HG02870 (cell line): ENCODE data around the gene ANKRD17.
"Not testable (repeated sequence)": the region's sequence is repeated elsewhere in the genome, so short reads cannot be mapped to it uniquely, and the experiment has no call there.

Experiments
- ATAC-seq: cut with Tn5 transposase; IDR thresholded peaks from one replicate; pipeline ENCODE4 v1.9.1; 2021; ENCODE audit warnings: mild to moderate bottlenecking, moderate library complexity; ENCODE audit not compliant: unreplicated experiment

Gene ANKRD17

DNA sequence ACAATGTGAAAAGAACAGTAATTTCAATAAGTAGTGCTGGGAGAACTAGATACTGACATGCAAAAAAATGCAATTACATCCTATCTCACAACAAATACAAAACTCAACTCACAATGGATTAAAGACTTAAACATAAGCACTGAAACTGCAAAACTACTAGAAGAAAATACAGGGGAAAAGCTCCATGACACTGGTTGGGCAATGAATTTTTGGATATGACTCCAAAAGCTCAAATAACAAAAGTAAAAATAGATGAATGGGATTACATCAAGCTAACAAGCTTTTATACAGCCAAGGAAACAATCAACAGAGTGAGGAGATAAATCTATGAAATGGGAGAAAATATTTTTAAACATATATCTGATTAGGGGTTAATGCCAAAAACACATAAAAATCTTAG lies 53.1 kb downstream of the ANKRD17 start:
- no peak for ATAC-seq

DNA sequence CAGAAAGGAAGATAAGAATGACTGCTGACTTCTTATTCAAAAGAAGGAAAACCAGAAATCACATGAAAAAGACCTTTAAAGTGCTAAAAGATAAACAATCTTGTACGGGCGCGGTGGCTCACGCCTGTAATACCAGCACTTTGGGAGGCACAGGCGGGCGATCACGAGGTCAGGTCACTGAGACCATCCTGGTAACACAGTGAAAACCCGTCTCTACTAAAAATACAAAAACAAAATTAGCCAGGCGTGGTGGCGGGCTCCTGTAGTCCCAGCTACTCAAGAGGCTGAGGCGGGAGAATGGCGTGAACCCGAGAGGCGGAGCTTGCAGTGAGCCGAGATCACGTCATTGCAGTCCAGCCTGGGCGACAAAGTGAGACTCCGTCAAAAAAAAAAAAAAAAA lies 54.6 kb downstream of the ANKRD17 start:
- ATAC-seq, result not testable (repeated sequence)

- ATAC-seq, result no peak
Measured at GRCh38 chr4:73197220-73197619, 61.4 kb downstream of the ANKRD17 start.

DNA sequence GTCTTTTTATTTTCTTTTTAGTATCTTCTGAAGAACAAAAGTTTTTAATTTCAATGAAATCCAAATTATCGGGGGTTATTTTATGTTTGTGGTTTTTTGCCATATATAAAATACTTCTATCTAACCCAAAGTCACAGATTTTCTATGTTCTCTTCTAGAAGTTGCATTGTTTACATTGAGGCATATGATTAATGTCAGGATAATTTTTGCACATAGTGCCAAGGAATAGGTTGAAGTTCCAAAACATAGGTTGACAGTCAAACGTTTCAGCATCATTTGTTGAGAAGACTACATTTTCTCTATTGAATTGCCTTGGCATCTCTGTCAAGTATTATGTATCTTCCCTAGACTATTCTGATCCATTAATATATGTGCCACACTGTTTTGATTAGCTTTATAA lies 64.5 kb downstream of the ANKRD17 start:
- ATAC-seq, result no peak

- ATAC-seq, result no peak
Measured at GRCh38 chr4:73193659-73194058, 64.9 kb downstream of the ANKRD17 start.

GRCh38 chr4:73193155-73193554 lies 65.4 kb downstream of the ANKRD17 start:
- ATAC-seq, result peak; percentile 83

- ATAC-seq, result no peak
Measured at GRCh38 chr4:73189274-73189810, 69.3 kb downstream of the ANKRD17 start.

- no peak for ATAC-seq
Measured at GRCh38 chr4:73187325-73187724, 71.3 kb downstream of the ANKRD17 start.

DNA sequence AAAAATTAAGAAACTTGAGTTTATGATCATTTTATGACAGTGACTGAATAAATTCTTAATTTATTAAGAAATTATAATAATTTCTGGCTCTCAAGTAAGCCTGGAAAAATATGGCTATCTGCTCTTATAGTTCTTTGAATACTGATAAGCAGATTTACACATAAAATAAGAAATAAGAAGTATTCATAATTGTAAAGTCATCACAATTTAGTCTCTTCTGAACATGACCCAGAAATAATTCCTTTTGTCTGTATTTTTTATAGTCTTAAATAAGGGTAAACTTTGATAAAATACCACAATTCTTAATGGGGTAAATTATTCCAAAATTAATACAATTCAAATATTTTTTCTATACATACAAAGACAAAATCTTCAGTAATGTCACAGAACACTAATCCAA lies 72.7 kb downstream of the ANKRD17 start:
- ATAC-seq, result no peak

DNA sequence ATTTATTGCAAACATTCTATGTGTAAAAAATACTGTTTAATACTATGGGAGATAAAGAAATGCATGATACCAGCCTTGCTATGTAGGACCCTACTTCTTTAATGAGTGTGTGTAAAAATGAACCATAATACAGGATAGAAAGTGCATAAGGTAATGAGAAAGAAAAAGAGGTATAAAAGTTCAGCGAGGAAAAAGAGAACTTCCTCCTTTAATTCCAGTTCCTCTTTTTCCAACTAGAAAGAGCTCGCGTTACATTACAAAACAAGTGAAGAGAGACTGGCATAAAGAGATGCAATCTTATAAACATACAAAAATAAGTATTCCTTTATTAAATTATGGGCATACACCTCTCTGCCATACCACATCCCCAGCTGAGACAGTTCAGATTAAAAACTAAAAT lies 77.4 kb downstream of the ANKRD17 start:
- peak; percentile 41 for ATAC-seq

DNA sequence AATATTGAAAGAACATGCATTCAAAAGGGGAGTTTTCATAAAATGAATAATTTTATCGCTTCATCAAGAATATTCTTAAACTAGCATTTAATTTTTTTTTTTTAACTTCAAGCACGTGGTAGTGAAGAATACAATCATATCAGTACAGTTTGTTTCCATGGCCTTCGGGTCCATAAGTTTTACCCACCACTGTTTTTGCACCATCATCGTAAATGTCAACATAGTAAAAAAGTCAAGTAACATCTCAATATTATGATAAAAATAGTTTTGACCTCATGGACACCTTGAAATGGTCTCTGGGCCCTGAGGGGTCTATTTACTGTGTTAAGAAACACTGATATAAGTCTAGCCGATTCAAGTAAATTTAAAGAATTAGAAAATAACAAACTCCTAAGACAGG lies 80.2 kb downstream of the ANKRD17 start:
- ATAC-seq, result no peak

DNA sequence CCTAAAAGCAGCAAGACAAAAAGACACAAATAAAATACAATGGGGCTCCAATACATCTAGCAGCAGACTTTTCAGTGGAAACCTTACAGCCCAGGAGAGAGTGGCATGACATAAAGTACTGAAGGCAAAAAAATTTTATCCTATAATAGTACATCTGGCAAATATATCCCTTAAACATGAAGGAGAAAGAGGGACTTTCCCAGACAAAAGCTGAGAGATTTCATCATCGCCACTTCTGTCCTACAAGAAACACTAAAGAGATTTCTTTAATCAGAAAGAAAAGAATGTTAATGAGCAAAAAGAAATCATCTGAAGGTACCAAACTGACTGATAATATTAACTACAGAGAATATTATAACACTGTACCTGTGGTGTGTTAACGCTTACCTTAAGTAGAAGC lies 86.4 kb downstream of the ANKRD17 start:
- no peak for ATAC-seq

GRCh38 chr4:73170518-73171198 lies 87.9 kb downstream of the ANKRD17 start:
- no peak for ATAC-seq

DNA sequence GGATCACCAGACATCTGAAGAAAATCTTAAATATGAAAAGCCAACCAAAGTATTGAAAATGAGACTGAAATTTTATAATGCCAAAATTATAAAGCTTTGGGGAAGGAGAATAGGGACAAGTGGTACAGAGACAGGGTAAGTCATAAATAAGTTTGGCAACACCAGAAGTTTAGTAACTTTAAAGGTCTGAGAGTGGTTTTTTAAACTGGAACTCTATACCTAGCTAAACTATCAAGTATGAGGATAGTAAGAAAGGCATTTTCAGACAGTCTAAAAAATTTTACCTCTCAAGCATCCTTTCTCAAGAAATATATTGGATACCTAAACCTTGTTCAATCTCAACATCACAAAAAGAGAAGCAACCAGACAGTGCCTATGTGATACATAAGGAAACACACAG lies 92.4 kb downstream of the ANKRD17 start:
- no peak for ATAC-seq

GRCh38 chr4:73161527-73162185 lies 96.9 kb downstream of the ANKRD17 start:
- ATAC-seq, result no peak

DNA sequence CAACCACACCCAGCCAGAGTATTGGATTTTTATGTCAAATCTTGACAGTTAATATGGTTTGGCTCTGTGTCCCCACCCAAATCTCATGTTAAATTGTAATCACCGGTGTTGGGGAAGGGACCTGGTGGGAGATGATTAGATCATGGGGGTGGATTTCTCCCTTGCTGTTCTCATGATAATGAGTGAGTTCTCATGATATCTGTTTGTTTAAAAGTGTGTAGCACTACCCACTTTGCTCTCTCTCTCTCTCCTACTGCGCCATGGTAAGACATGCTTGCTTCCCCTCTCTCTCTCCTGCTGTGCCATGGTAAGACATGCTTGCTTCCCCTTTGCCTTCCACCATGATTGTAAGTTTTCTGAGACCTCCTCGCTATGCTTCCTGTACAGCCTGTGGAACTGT lies 102.2 kb downstream of the ANKRD17 start:
- ATAC-seq, result no peak

DNA sequence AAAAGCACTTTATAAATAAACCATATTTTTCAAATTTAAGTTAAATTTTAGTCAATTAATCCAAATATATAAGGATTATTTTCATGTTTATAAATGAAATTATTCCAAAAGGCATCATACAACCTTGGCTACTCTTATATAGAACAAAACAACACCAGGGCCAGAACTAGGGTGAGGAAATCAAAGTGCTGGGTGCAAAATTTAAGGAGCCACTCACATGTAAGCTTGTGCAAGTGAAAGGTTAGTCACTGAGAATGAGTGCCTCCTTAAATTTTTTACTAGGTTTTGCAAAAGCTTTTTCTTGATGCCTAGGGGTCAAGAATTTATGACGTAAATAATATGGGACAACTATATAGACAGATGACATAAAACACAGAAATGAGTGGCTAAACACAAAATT lies 105.7 kb downstream of the ANKRD17 start:
- ATAC-seq, result no peak

GRCh38 chr4:73142995-73143547 lies 115.5 kb downstream of the ANKRD17 start:
- ATAC-seq, result no peak

DNA sequence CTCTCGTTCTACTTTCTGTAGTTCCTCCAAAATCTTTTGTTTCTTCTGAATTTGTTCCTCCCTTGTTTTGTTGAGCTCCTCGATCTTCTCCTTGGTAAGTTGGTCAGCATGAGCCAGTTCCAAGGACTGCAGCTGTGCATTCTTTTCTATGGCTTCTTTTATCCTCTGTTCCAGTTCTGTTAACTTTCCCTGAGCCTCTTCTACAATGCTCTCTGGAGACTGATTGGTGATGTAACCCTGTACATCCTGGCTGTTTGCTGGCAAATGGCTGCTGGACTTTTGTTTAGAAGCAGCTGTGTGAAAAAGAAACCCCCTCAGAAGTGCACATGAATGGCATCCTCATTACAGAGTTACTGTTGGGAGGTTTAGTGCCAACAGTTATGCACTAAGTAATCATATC lies 118.6 kb downstream of the ANKRD17 start:
- no peak for ATAC-seq

DNA sequence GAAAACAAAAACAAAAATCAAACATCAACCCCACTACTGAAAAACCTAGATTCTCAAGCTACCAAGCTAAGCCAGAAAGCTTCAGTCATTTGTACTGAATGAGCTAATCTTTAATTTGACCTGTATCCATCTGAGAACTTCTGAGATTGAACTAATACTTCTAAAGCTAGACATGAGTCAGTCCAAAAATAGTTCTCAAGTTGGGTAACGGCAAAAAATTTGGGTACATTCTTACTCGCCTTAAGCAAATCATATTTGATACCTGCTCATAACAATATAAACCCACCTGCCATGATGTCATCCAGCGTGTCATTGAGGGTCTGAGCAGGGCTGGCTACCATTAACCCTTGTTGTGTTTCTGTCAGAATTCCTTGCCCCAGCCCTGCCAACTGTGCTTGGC lies 119.4 kb downstream of the ANKRD17 start:
- no peak for ATAC-seq

GRCh38 chr4:73137121-73137520 lies 121.5 kb downstream of the ANKRD17 start:
- ATAC-seq, result no peak

DNA sequence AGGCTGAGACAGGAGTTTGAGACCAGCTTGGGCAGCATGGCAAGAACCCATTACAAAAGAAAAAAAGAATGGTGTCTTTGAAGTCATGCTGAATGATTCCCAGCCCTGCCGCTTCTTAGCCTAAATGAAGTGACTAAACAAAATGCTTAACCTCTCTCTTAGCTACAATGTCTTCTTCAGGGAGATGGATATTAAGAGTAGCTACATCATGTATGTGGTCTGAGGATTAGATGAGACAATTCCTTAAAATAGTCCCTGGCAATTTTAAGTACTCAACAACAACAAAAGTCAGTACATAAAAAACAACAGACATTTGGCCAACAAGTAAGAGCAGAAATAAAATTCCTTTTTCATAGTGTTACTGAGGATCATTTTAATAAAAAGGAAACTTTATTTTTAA lies 124.8 kb downstream of the ANKRD17 start:
- no peak for ATAC-seq
